ENCODE results near the gene MDFIC2.
"Not testable (repeated sequence)": the region's sequence is repeated elsewhere in the genome, so short reads cannot be mapped to it uniquely, and the experiment has no call there.

MDFIC2 gene

GRCh38 chr3:70256566-70256965 lies 55.9 kb downstream of the MDFIC2 start:
- no peak for DNase-seq (ENCODE audit: low read depth)

- DNase-seq (ENCODE audit: low read depth), result no peak
Measured at GRCh38 chr3:70250492-70250891, 61.9 kb downstream of the MDFIC2 start.

GRCh38 chr3:70249509-70250160 lies 62.8 kb downstream of the MDFIC2 start:
- no peak for DNase-seq (ENCODE audit: low read depth)

- DNase-seq (ENCODE audit: low read depth), result no peak
Measured at GRCh38 chr3:70248856-70249255, 63.6 kb downstream of the MDFIC2 start.

GRCh38 chr3:70247955-70248354 lies 64.5 kb downstream of the MDFIC2 start:
- DNase-seq (ENCODE audit: low read depth), result no peak

- no peak for DNase-seq (ENCODE audit: low read depth)
Measured at GRCh38 chr3:70245746-70246525, 66.5 kb downstream of the MDFIC2 start.

GRCh38 chr3:70244422-70244821 lies 68.0 kb downstream of the MDFIC2 start:
- DNase-seq (ENCODE audit: low read depth), result no peak

- DNase-seq (ENCODE audit: low read depth), result no peak
Measured at GRCh38 chr3:70242297-70242882, 70.0 kb downstream of the MDFIC2 start.

GRCh38 chr3:70233812-70234211 lies 78.6 kb downstream of the MDFIC2 start:
- no peak for DNase-seq (ENCODE audit: low read depth)

- no peak for DNase-seq (ENCODE audit: low read depth)
Measured at GRCh38 chr3:70233112-70233511, 79.3 kb downstream of the MDFIC2 start.

GRCh38 chr3:70231266-70231701 lies 81.2 kb downstream of the MDFIC2 start:
- no peak for DNase-seq (ENCODE audit: low read depth)

- DNase-seq (ENCODE audit: low read depth), result no peak
Measured at GRCh38 chr3:70227437-70227836, 85.0 kb downstream of the MDFIC2 start.

GRCh38 chr3:70225146-70225545 lies 87.3 kb downstream of the MDFIC2 start:
- no peak for DNase-seq (ENCODE audit: low read depth)

GRCh38 chr3:70224337-70224736 lies 88.1 kb downstream of the MDFIC2 start:
- no peak for DNase-seq (ENCODE audit: low read depth)

GRCh38 chr3:70218471-70218870 lies 94.0 kb downstream of the MDFIC2 start:
- DNase-seq (ENCODE audit: low read depth), result no peak

GRCh38 chr3:70211274-70211673 lies 101.2 kb downstream of the MDFIC2 start:
- DNase-seq (ENCODE audit: low read depth), result not testable (repeated sequence)

- no peak for DNase-seq (ENCODE audit: low read depth)
Measured at GRCh38 chr3:70201975-70202374, 110.5 kb downstream of the MDFIC2 start.

GRCh38 chr3:70189884-70190473 lies 122.5 kb downstream of the MDFIC2 start:
- no peak for DNase-seq (ENCODE audit: low read depth)

- DNase-seq (ENCODE audit: low read depth), result no peak
Measured at GRCh38 chr3:70186221-70186620, 126.2 kb downstream of the MDFIC2 start.

- no peak for DNase-seq (ENCODE audit: low read depth)
Measured at GRCh38 chr3:70185661-70186060, 126.8 kb downstream of the MDFIC2 start.

GRCh38 chr3:70183781-70184504 lies 128.5 kb downstream of the MDFIC2 start:
- no peak for DNase-seq (ENCODE audit: low read depth)

- no peak for DNase-seq (ENCODE audit: low read depth)
Measured at GRCh38 chr3:70182166-70182565, 130.3 kb downstream of the MDFIC2 start.
